HepG2 (cell line): ENCODE results near the gene SETD1A. TPM values are rescaled to one million over a fixed set of nuclear protein-coding genes. Genes with fewer than 3 reads are reported as not detected.

Source experiments
- ARID4A ChIP-seq: sonication (generic); formaldehyde crosslinking; IDR thresholded peaks from 2 replicates; pipeline ENCODE4 v1.5.0; 2020; ENCODE audit warnings: mild to moderate bottlenecking, missing genetic modification reagents, borderline replicate concordance
- ATAD3A ChIP-seq: sonication (generic); formaldehyde crosslinking; IDR thresholded peaks from 2 replicates; pipeline ENCODE4 v1.4.0; 2020; ENCODE audit warnings: missing genetic modification reagents
- E2F2 ChIP-seq: sonication (generic); formaldehyde crosslinking; IDR thresholded peaks from 2 replicates; pipeline ENCODE4 v1.4.0; 2020; ENCODE audit warnings: missing genetic modification reagents, borderline replicate concordance
- ESRRA ChIP-seq: sonication (generic); formaldehyde crosslinking; IDR thresholded peaks from 2 replicates; pipeline ENCODE4 v1.5.1; 2020; ENCODE audit warnings: mild to moderate bottlenecking, low read depth, missing genetic modification reagents
- GATAD1 ChIP-seq: IDR thresholded peaks from 2 replicates; pipeline ENCODE4 v1.6.1; 2016; ENCODE audit warnings: missing genetic modification reagents, missing compliant biosample characterization
- GLI4 ChIP-seq: sonication (generic); formaldehyde crosslinking; IDR thresholded peaks from 2 replicates; pipeline ENCODE4 v1.5.1; 2020; ENCODE audit warnings: missing genetic modification reagents, mild to moderate bottlenecking, moderate library complexity, borderline replicate concordance
- ISX ChIP-seq: sonication (generic); formaldehyde crosslinking; conservative IDR thresholded peaks from 2 replicates; pipeline ENCODE4 v1.5.0; 2020; ENCODE audit warnings: missing genetic modification reagents
- RAD21 ChIP-seq: fragments of 450-650 bp; formaldehyde crosslinking; IDR thresholded peaks from 2 replicates; pipeline ENCODE4 v1.5.0; 2020; ENCODE audit warnings: mild to moderate bottlenecking
- RERE ChIP-seq: IDR thresholded peaks from 2 replicates; pipeline ENCODE4 v1.6.1; 2016; ENCODE audit warnings: low read depth, missing genetic modification reagents, missing compliant biosample characterization
- SIX4 ChIP-seq: sonication (generic); formaldehyde crosslinking; IDR thresholded peaks from 2 replicates; pipeline ENCODE4 v1.4.0; 2020; ENCODE audit warnings: missing genetic modification reagents
- STAG1 ChIP-seq: sonication (generic); formaldehyde crosslinking; IDR thresholded peaks from 2 replicates; pipeline ENCODE4 v1.4.0; 2020; ENCODE audit warnings: missing genetic modification reagents
- XBP1 ChIP-seq: sonication (generic); formaldehyde crosslinking; IDR thresholded peaks from 2 replicates; pipeline ENCODE4 v1.5.0; 2020; ENCODE audit warnings: missing genetic modification reagents
- ZBTB38 ChIP-seq: sonication (generic); formaldehyde crosslinking; IDR thresholded peaks from 2 replicates; pipeline ENCODE4 v1.5.1; 2020; ENCODE audit warnings: mild to moderate bottlenecking, missing genetic modification reagents
- ZBTB4 ChIP-seq: sonication (generic); formaldehyde crosslinking; IDR thresholded peaks from 2 replicates; pipeline ENCODE4 v1.4.0; 2020; ENCODE audit warnings: missing genetic modification reagents, mild to moderate bottlenecking, borderline replicate concordance
- ZNF326 ChIP-seq: sonication (generic); formaldehyde crosslinking; IDR thresholded peaks from 2 replicates; pipeline ENCODE4 v1.4.0; 2020; ENCODE audit warnings: missing genetic modification reagents, borderline replicate concordance
- polyA plus RNA-seq, 8 experiments: library from polyadenylated mRNA; depleted of rRNA in 3 of 8; stranded (reverse) in 7 of 8; unstranded in 1 of 8; fragments of >200 nt; fragmentation: Illumina TruSeq in 4 of 8; extraction: Trizol in 4 of 8; gene quantifications; 2 replicates each; pipeline versions ENCODE4 v1.2.1 to v1.2.3, GENCODE V29; 2011 to 2016; ENCODE audit warnings: low read depth in 4 of 8, missing spikeins in 1 of 8, mixed read lengths in 1 of 8; ENCODE audit not compliant: insufficient read depth in 1 of 8
- total RNA-seq, 5 experiments: library from RNA; depleted of rRNA; stranded (reverse); fragments of >200 nt; fragmentation: Illumina TruSeq; extraction: Trizol; gene quantifications; 2 replicates each; pipeline ENCODE4 v1.2.3, GENCODE V29; 2016; ENCODE audit warnings: low read depth in 1 of 5

The SETD1A gene
- total and polyA plus RNA-seq, 2 of the 13 experiments (the other 11 are each of a cell fraction or from before 2014, with no cell fraction given): 3.8 to 5.6 TPM

DNA sequence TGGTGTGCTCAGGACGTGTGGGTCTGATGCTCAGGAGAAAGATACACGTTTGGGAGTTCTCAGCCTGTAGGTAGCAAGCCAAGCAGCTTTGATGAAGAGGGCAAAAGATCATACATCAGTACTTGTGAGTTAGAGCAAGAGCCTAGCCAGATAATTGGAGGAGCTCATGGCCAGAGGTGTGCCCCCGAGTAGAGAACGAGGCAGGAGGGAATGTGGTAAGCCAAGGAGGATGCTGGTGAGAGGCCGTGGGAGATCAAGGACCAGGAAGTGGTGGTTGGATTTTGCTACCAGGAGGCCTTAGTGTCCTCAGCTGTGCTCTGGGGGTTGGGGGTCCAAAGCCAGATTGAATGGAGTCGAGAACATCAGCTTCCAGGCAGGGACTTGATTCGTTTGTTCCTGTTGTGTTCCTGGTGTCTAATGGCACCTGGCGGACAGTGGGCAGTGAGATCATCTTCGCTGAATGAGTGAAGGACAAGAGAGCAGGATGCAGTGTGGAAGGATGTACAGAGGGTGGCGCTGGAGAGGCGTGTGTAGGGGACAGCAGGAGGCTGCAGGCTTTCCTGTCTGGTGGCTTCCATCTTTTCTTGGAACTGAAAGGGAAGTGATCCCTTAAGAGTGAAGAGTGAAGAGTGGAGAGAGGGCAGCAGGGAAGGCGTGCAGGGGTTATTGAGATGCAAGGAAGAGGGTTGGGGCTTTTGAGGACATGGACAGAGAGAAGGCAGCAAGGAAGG is 22.6 kb upstream of the SETD1A start (continued):
- TF ChIP-seq ZBTB38 (CRISPR knock-in tag) (peak; percentile 84), ZNF326 (CRISPR knock-in tag) (no peak), GLI4 (CRISPR knock-in tag) (no peak), ATAD3A (no peak), RAD21 (peak; percentile 47; the same call in 1 of the 2 replicates), GATAD1 (CRISPR knock-in tag) (0 out of 2 replicates have a peak, but pooled peaks have one; percentile 38), SIX4 (CRISPR knock-in tag) (no peak), ISX (CRISPR knock-in tag) (no peak), ESRRA (CRISPR knock-in tag) (no peak), STAG1 (CRISPR knock-in tag) (peak; percentile 52), RERE (no peak), ARID4A (CRISPR knock-in tag) (no peak), E2F2 (CRISPR knock-in tag) (no peak), XBP1 (no peak), ZBTB4 (CRISPR knock-in tag) (0 out of 2 replicates have a peak, but pooled peaks have one; percentile 72)
